ENCODE data around the gene AURKAIP1. TPM values are rescaled to one million over a fixed set of nuclear protein-coding genes. Genes with fewer than 3 reads are reported as not detected.
"Not testable (repeated sequence)": the region's sequence is repeated elsewhere in the genome, so short reads cannot be mapped to it uniquely, and the experiment has no call there.

AURKAIP1 gene
- polyA plus RNA-seq (ENCODE audit: insufficient read depth in 1 of 5, insufficient read length in 5 of 5, low replicate concordance in 1 of 5), result 10 to 100 TPM; 36.5 to 88.5 (median 46.3) TPM
- long read RNA-seq, donor 1, transcript AURKAIP1-203 (3 exons, 1,072 nt), result minor isoform, 17 of 119 reads
- long read RNA-seq, donor 1, transcript AURKAIP1-204 (4 exons, 875 nt), result minor isoform, 19 of 119 reads
- long read RNA-seq, donor 1, transcript AURKAIP1-202 (4 exons, 1,047 nt), result major isoform, 54 of 119 reads
- long read RNA-seq, donor 1, partial matches to known transcripts, result 26 of 119 reads
- long read RNA-seq, donor 1, other reads (novel, unspliced or antisense), result 0 of 119 reads
- long read RNA-seq, donor 2, transcript AURKAIP1-202 (4 exons, 1,047 nt), result major isoform, 23 of 46 reads
- long read RNA-seq, donor 2, transcript AURKAIP1-204 (4 exons, 875 nt), result minor isoform, 7 of 46 reads
- long read RNA-seq, donor 2, transcript AURKAIP1-203 (3 exons, 1,072 nt), result minor isoform, 9 of 46 reads
- long read RNA-seq, donor 2, partial matches to known transcripts, result 7 of 46 reads
- long read RNA-seq, donor 2, other reads (novel, unspliced or antisense), result 0 of 46 reads
- long read RNA-seq, donor 3, transcript AURKAIP1-203 (3 exons, 1,072 nt), result minor isoform, 11 of 98 reads
- long read RNA-seq, donor 3, transcript AURKAIP1-202 (4 exons, 1,047 nt), result major isoform, 47 of 98 reads
- long read RNA-seq, donor 3, transcript AURKAIP1-204 (4 exons, 875 nt), result minor isoform, 15 of 98 reads
- long read RNA-seq, donor 3, partial matches to known transcripts, result 25 of 98 reads
- long read RNA-seq, donor 3, other reads (novel, unspliced or antisense), result 0 of 98 reads
- long read RNA-seq, donor 4, transcript AURKAIP1-204 (4 exons, 875 nt), result minor isoform, 8 of 54 reads
- long read RNA-seq, donor 4, transcript AURKAIP1-202 (4 exons, 1,047 nt), result major isoform, 25 of 54 reads
- long read RNA-seq, donor 4, partial matches to known transcripts, result 15 of 54 reads
- long read RNA-seq, donor 4, other reads (novel, unspliced or antisense), result 0 of 54 reads
- long read RNA-seq, donor 5, transcript AURKAIP1-203 (3 exons, 1,072 nt), result minor isoform, 14 of 94 reads
- long read RNA-seq, donor 5, transcript AURKAIP1-204 (4 exons, 875 nt), result minor isoform, 12 of 94 reads
- long read RNA-seq, donor 5, transcript AURKAIP1-202 (4 exons, 1,047 nt), result major isoform, 49 of 94 reads
- long read RNA-seq, donor 5, partial matches to known transcripts, result 15 of 94 reads
- long read RNA-seq, donor 5, other reads (novel, unspliced or antisense), result 0 of 94 reads
- long read RNA-seq, donor 6, transcript AURKAIP1-204 (4 exons, 875 nt), result minor isoform, 21 of 97 reads
- long read RNA-seq, donor 6, transcript AURKAIP1-202 (4 exons, 1,047 nt), result major isoform, 52 of 97 reads
- long read RNA-seq, donor 6, transcript AURKAIP1-203 (3 exons, 1,072 nt), result minor isoform, 11 of 97 reads
- long read RNA-seq, donor 6, partial matches to known transcripts, result 10 of 97 reads
- long read RNA-seq, donor 6, other reads (novel, unspliced or antisense), result 0 of 97 reads
- long read RNA-seq, donor 7, transcript AURKAIP1-203 (3 exons, 1,072 nt), result minor isoform, 10 of 79 reads
- long read RNA-seq, donor 7, transcript AURKAIP1-202 (4 exons, 1,047 nt), result major isoform, 44 of 79 reads
- long read RNA-seq, donor 7, transcript AURKAIP1-204 (4 exons, 875 nt), result minor isoform, 14 of 79 reads
- long read RNA-seq, donor 7, partial matches to known transcripts, result 8 of 79 reads
- long read RNA-seq, donor 7, other reads (novel, unspliced or antisense), result 0 of 79 reads
- long read RNA-seq, donor 8, transcript AURKAIP1-202 (4 exons, 1,047 nt), result major isoform, 15 of 30 reads
- long read RNA-seq, donor 8, partial matches to known transcripts, result 8 of 30 reads
- long read RNA-seq, donor 8, other reads (novel, unspliced or antisense), result 0 of 30 reads

- peak; percentile 100 for DNase-seq
Observed at GRCh38 chr1:1374929-1375662, at the start of gene AURKAIP1. Gene AURKAIP1 (minus strand): TSS chr1:1375207. CDS start chr1:1374756, 451 bp downstream.

- DNase-seq, result no peak
Observed at GRCh38 chr1:1424707-1425106, 49.7 kb upstream of the AURKAIP1 start.

- no peak for DNase-seq
Observed at GRCh38 chr1:1423245-1423597, 48.2 kb upstream of the AURKAIP1 start.

GRCh38 chr1:1422465-1423244, 47.6 kb upstream of the AURKAIP1 start:
- no peak for DNase-seq

GRCh38 chr1:1421907-1422464, 47.0 kb upstream of the AURKAIP1 start:
- DNase-seq, result no peak

- DNase-seq, result no peak
Observed at GRCh38 chr1:1421147-1421906, 46.3 kb upstream of the AURKAIP1 start, which contains the start of gene ANKRD65. Gene ANKRD65 (minus strand): TSS chr1:1421276. CDS start chr1:1421005, 271 bp downstream.

GRCh38 chr1:1420654-1421141, 45.7 kb upstream of the AURKAIP1 start:
- DNase-seq, result no peak

- no peak for DNase-seq
Observed at GRCh38 chr1:1419813-1420653, 45.0 kb upstream of the AURKAIP1 start.

GRCh38 chr1:1419363-1419812, 44.4 kb upstream of the AURKAIP1 start:
- DNase-seq, result no peak

- no peak for DNase-seq
Observed at GRCh38 chr1:1418464-1419362, 43.7 kb upstream of the AURKAIP1 start.

GRCh38 chr1:1417825-1418463, 42.9 kb upstream of the AURKAIP1 start:
- DNase-seq, result not testable (repeated sequence)

- not testable (repeated sequence) for DNase-seq
Observed at GRCh38 chr1:1417396-1417795, 42.4 kb upstream of the AURKAIP1 start.

GRCh38 chr1:1415751-1416150, 40.7 kb upstream of the AURKAIP1 start:
- DNase-seq, result no peak

GRCh38 chr1:1412311-1412902, 37.4 kb upstream of the AURKAIP1 start:
- DNase-seq, result not testable (repeated sequence)

All from right lung (tissue), 10 donors.